M059J (cell line): ENCODE data around the gene GRIN2A. TPM values are rescaled to one million over a fixed set of nuclear protein-coding genes. Genes with fewer than 3 reads are reported as not detected.

ENCODE experiments used
- DNase-seq: peaks from one replicate; pipeline ENCODE4 v3.0.0-alpha.2; 2012; ENCODE audit warnings: low read depth
- total RNA-seq: library from RNA; depleted of rRNA; stranded (reverse); fragments of >200 nt; shearing (Covaris generic); gene quantifications from 2 replicates; pipeline ENCODE4 v1.2.3, GENCODE V29; 2014

Gene GRIN2A
- total RNA-seq, 1 experiment from 2014 or later: 9.8 TPM

- DNase-seq: peak; percentile 77
Observed at GRCh38 chr16:10181196-10182162, 749 bp downstream of the GRIN2A start.

DNA sequence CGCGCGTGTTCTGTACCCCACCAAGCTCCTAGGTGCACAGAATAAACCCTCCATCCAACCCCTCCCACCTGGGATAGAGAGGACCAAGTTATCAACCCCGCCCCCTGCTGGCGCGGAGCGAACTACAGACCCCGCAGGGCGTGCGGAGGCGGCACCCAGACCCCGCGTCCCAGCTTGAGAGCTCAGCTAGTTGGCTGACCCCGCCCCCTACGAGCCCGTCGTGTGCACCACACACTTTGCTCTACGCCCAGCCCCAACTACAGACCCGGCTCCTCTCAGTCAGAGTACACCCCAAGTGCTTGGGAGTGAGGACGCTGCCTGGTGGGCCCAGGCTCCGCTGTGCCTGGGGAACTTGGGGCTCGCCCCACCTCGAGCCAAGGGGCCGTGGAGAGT is 1.5 kb downstream of the GRIN2A start:
- DNase-seq: no peak

GRCh38 chr16:10180042-10180770 is 2.0 kb downstream of the GRIN2A start:
- DNase-seq: no peak

- no peak for DNase-seq
Observed at GRCh38 chr16:10178526-10178925, 3.7 kb downstream of the GRIN2A start.

GRCh38 chr16:10178080-10178479 is 4.1 kb downstream of the GRIN2A start:
- DNase-seq: peak; percentile 94

- peak; percentile 99 for DNase-seq
Observed at GRCh38 chr16:10172848-10173655, 9.2 kb downstream of the GRIN2A start.

- no peak for DNase-seq
Observed at GRCh38 chr16:10171221-10171620, 11.0 kb downstream of the GRIN2A start.

- peak; percentile 56 for DNase-seq
Observed at GRCh38 chr16:10169904-10170410, 12.3 kb downstream of the GRIN2A start.

- no peak for DNase-seq
Observed at GRCh38 chr16:10169031-10169430, 13.2 kb downstream of the GRIN2A start.

DNA sequence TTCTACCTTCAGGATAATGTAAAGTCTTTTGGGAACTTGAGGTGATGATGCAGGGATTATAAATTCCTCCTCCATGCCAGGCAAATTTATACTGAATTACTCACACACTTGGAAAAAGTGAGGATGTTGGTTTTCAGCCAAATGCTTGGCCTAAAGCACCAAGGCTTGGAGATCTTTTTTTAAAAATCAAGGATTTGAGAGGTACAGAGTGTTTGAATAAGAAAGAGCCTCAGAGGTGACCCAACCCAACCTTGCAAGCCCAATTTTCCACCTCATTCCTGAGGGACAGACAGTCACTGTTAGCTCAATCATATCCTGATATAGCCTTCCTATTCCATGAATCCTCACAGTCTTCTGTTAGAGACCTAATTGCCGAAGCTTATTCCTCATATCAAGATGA is 14.0 kb downstream of the GRIN2A start:
- peak; percentile 96 for DNase-seq

DNA sequence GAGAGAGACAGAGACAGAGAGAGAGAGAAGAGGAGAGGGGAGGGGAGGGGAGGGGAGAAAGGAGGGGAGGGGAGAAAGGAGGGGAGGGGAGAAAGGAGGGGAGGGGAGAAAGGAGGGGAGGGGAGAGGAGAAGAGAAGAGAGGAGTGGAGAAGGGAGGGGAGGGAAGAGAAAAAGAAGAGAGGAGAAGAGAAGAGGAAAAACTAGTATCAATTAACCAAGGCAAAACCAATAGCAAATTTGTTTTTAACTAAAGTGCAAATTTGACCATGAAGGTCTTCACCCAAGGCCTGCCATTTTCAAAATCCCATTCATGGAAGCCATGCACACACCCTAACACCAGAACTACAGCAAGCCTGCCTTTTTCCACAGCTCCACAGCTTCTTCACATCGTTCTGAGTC is 16.6 kb downstream of the GRIN2A start:
- DNase-seq: no peak

- DNase-seq: no peak
Observed at GRCh38 chr16:10162981-10163380, 19.2 kb downstream of the GRIN2A start.

DNA sequence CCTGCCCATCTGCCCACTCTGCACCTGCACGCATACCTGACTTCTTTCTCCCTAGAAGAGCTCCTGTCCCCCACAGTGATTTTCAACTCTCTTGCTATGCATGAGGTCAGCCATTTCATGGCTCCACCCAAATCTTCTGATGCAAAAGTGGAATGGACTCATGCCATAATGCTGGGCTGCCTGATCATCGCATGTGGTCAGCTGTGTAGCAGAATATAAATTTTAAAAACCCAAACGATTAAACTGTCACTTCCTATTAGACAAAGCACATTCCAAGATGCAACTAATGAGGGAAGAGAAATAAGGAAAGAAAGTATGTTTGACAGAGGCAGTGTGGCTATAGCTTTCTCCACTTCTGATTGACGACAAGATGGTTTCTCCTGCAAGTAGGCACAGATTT is 26.1 kb downstream of the GRIN2A start:
- peak; percentile 79 for DNase-seq

DNA sequence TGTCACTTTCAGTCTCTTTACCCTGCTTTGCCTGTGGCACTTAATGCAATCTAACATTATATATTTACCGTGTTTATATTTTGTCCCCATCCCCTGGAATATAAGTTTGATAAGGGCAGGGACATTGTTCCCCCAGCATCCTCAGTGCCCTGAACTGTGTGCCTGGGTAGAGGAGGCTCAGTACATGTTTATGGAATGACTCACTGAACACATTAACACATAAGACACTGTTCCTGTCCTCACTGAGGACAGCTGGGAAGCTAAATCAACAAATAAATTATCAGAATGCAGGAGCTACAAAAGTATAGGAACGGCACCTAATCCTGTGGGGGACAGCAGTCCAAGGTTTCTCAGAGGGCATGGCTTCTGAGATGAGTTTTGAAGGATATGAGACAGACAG is 27.8 kb downstream of the GRIN2A start:
- DNase-seq: peak; percentile 67

GRCh38 chr16:10153985-10154384 is 28.2 kb downstream of the GRIN2A start:
- DNase-seq: no peak

DNA sequence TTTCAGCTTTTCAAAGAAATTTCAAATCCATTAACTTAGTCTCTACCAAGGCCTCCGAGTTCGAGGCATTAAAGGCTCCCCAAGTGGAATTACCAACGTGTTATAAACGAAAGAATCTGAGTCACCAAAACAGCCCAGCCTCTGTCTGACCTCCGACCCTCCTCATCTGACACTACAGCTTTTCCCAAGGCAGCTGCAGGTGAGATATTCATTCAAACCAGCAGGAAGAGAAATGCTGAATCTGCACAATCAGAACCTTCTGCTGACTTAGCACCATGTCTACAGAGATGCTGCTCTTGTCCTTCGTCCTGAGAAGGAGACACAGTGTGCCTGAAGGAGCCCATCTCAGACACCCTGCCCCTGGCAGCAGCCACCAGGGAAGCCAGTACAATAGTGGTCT is 30.5 kb downstream of the GRIN2A start:
- peak; percentile 66 for DNase-seq

GRCh38 chr16:10150906-10151305 is 31.3 kb downstream of the GRIN2A start:
- peak; percentile 97 for DNase-seq

DNA sequence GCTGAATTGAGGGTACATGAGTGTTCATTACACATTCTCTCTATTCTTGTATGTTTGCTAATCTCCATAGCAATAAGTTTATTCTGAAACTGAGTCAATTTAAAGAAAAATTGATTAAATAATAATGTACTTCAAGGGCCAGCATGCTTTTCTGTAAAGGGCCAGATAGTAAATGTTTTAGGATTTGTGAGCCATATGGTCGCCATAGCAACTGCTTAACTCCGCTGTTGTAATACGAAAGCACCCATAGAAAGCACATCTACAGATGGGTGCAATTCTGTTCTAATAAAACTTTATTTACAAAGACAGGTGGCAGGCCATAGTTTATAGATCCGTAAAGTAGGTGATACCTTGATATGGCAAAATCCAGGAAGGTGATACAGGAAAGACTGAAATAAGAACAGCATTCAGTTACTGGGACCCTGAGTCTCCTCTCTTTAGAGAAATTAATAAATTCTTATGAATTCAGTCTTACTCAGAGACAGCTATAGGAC is 36.6 kb downstream of the GRIN2A start:
- DNase-seq: no peak

DNA sequence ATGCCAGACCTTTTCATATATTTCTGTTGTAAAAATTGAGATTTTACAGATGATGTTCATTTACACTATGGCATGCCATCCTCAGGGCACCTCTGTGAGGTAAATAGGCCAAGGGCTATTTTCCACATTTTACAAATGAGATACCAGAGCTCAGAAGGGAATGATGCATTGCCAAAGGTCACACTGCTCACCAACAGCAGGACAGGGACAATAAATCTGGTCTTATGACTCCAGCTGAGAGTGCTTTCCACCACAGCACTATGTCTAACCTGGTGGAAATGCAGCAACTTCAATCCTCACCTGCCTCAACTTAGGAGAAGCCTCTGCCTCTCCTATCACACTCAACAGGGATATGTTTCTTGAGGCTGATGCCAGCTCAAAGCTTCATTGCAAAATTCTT is 40.6 kb downstream of the GRIN2A start:
- no peak for DNase-seq

DNA sequence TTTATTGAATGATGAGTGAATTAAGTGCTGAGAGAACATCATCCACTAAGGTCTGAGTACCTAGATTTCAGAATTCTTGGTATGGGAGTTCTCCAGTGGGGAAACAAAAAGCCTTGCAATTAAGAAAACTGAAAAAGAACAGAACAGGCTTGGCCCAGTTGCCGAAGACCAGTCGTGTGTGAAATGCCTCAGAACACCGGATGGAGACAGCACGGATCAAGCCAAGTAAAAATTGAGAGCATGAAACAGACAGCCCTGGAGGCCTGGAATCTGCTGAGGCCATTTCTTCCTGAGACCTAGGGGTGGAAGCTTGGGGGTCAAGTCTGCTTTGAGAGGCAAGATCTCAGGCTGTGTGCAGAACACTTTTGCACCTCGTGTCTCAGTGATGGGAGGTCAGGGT is 43.3 kb downstream of the GRIN2A start:
- DNase-seq: no peak

GRCh38 chr16:10137341-10137740 is 44.9 kb downstream of the GRIN2A start:
- no peak for DNase-seq

DNA sequence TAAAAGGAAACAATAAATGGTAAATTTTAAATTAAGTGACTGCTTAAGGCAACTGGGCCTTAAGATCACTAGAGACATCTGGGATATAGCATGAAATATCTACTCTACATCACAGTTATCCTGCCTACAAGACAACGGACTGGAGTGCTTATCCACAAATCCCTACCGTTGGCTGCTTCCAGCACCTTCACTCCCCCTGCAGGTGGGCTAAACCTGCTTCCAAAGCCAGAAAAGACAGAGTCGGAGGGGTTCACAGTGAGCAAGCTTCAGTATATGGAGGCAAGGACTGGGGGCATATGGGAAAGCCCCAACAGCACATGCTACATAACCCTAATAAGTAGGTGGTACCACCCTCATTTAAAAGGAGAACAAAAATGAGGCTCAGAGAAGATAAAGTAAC is 45.3 kb downstream of the GRIN2A start:
- no peak for DNase-seq
